HCT116 (cell line): ENCODE data around the gene PRR15L.

Experiments
- EZH2 ChIP-seq: fragments of 200-600 bp; sonication (generic); IDR thresholded peaks from 2 replicates; pipeline ENCODE4 v1.6.1; 2017; ENCODE audit warnings: antibody characterized with exemption, mixed run types
- POLR2A ChIP-seq: IDR thresholded peaks from 2 replicates; pipeline ENCODE4 v1.7.0; 2011; ENCODE audit warnings: borderline replicate concordance; ENCODE audit not compliant: insufficient read depth, insufficient read length; ENCODE audit errors: extremely low read depth
- SRF ChIP-seq: IDR thresholded peaks from 2 replicates; pipeline ENCODE4 v1.6.1; 2012; ENCODE audit warnings: low read depth
- TF ChIP-seq, protein P1 (sequence below), 3 experiments: fragments of 200-600 bp in 1 of 3; sonication (generic) in 1 of 3; IDR thresholded peaks in 2 of 3; conservative IDR thresholded peaks in 1 of 3; 2 replicates each; pipeline ENCODE4 v1.5.1; 2012 to 2017; ENCODE audit warnings: low read depth in 2 of 3, low read length in 2 of 3, antibody characterized with exemption in 1 of 3, borderline replicate concordance in 1 of 3, control low read depth in 1 of 3, mild to moderate bottlenecking in 1 of 3, mixed read lengths in 1 of 3, mixed run types in 1 of 3, moderate library complexity in 1 of 3; ENCODE audit not compliant: insufficient read depth in 1 of 3

DNA sequence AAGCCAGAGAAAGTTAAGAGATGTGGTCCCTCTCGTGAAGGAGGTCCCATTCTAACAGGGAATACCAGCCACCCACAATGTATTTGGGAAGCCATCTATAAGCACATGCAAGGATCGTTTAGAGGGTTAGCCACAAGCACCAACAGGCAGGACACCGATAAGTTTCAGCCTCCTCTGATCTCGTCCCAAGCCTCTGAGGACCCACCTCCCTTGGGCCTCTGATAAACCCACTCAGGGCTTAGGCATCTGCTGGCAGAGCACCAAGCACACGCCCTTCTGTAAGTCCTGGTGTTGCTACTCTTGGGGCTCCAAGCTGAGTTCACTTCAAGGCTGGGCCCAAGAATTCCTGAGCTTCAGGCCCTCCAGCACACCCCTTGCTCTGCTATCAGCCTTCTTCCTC is 21.7 kb downstream of the PRR15L start:
- TF ChIP-seq SRF = no peak
- TF ChIP-seq, protein P1, sequence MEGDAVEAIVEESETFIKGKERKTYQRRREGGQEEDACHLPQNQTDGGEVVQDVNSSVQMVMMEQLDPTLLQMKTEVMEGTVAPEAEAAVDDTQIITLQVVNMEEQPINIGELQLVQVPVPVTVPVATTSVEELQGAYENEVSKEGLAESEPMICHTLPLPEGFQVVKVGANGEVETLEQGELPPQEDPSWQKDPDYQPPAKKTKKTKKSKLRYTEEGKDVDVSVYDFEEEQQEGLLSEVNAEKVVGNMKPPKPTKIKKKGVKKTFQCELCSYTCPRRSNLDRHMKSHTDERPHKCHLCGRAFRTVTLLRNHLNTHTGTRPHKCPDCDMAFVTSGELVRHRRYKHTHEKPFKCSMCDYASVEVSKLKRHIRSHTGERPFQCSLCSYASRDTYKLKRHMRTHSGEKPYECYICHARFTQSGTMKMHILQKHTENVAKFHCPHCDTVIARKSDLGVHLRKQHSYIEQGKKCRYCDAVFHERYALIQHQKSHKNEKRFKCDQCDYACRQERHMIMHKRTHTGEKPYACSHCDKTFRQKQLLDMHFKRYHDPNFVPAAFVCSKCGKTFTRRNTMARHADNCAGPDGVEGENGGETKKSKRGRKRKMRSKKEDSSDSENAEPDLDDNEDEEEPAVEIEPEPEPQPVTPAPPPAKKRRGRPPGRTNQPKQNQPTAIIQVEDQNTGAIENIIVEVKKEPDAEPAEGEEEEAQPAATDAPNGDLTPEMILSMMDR (IDR thresholded peaks at IDR 0.05 in 2 of 3, conservative IDR thresholded peaks at IDR 0.05 in 1 of 3; ENCODE audit: borderline replicate concordance in 1 of 3, insufficient read depth in 1 of 3, low read depth in 2 of 3, low read length in 2 of 3) = no peak
- TF ChIP-seq POLR2A = no peak
- TF ChIP-seq EZH2 = no peak
